ENCODE measurements around the gene ZNF695. TPM values are rescaled to one million over a fixed set of nuclear protein-coding genes. Genes with fewer than 3 reads are reported as not detected.

The ZNF695 gene
- total and polyA plus RNA-seq, 9 of the 15 experiments (the other 6 are each of a cell fraction or from before 2014, with no cell fraction given): 8.7 to 15.2 (median 10.9) TPM

- no peak for TF ChIP-seq TSHZ1 (CRISPR knock-in tag; IDR thresholded peaks at IDR 0.05)
- peak; percentile 44; the same call in 1 of the 2 replicates for TF ChIP-seq MTA3 (IDR thresholded peaks at IDR 0.05; ENCODE audit: borderline replicate concordance)
- no peak for TF ChIP-seq FOSL1 (tag; conservative IDR thresholded peaks at IDR 0.05)
- no peak for TF ChIP-seq SMAD1 (IDR thresholded peaks at IDR 0.05; ENCODE audit: low read depth, low read length, partially characterized antibody)
- TF ChIP-seq MYNN (IDR thresholded peaks at IDR 0.05): no peak
- TF ChIP-seq MYNN (CRISPR knock-in tag; IDR thresholded peaks at IDR 0.05): no peak
- TF ChIP-seq MBD2 (IDR thresholded peaks at IDR 0.05; ENCODE audit: borderline replicate concordance, low read depth): peak; percentile 95
- TF ChIP-seq ZNF780A (CRISPR knock-in tag; IDR thresholded peaks at IDR 0.05): no peak
- no peak for TF ChIP-seq SFPQ (IDR thresholded peaks at IDR 0.05; ENCODE audit: low read depth, low read length)
- TF ChIP-seq NR1H2 (CRISPR knock-in tag; IDR thresholded peaks at IDR 0.05): no peak
- TF ChIP-seq NR4A1 (CRISPR knock-in tag; IDR thresholded peaks at IDR 0.05): no peak
- TF ChIP-seq NR4A1 (tag; IDR thresholded peaks at IDR 0.05): no peak
- no peak for TF ChIP-seq HSF4 (CRISPR knock-in tag; IDR thresholded peaks at IDR 0.05; ENCODE audit: borderline replicate concordance)
- TF ChIP-seq NCOA6 (IDR thresholded peaks at IDR 0.05): no peak
- no peak for TF ChIP-seq XRCC4 (IDR thresholded peaks at IDR 0.05; ENCODE audit: extremely low read depth, insufficient read depth, insufficient read length)
- TF ChIP-seq ARID3A (IDR thresholded peaks at IDR 0.05; ENCODE audit: borderline replicate concordance, low read depth, low read length): peak; percentile 25; the same call in 1 of the 2 replicates
- peak; percentile 63; the same call in 1 of the 2 replicates for TF ChIP-seq GABPB1 (CRISPR knock-in tag; IDR thresholded peaks at IDR 0.05)
- no peak for TF ChIP-seq CBFA2T2 (conservative IDR thresholded peaks at IDR 0.05)
- TF ChIP-seq ZNF277 (CRISPR knock-in tag; IDR thresholded peaks at IDR 0.05; ENCODE audit: borderline replicate concordance): no peak
These were observed at the start of gene ZNF695 (continued) for GRCh38 chr1:247007511-247008405.

All from K562 (cell line).